HG03469 (cell line): ENCODE results near the gene LAGE3.
A peak's percentile ranks its signal among the peaks of the same experiment; 100 is the strongest.

Source experiments
- ATAC-seq: cut with Tn5 transposase; IDR thresholded peaks from one replicate; pipeline ENCODE4 v1.9.1; 2021; ENCODE audit warnings: mild to moderate bottlenecking, moderate library complexity, moderate number of reproducible peaks; ENCODE audit not compliant: unreplicated experiment

The LAGE3 gene

DNA sequence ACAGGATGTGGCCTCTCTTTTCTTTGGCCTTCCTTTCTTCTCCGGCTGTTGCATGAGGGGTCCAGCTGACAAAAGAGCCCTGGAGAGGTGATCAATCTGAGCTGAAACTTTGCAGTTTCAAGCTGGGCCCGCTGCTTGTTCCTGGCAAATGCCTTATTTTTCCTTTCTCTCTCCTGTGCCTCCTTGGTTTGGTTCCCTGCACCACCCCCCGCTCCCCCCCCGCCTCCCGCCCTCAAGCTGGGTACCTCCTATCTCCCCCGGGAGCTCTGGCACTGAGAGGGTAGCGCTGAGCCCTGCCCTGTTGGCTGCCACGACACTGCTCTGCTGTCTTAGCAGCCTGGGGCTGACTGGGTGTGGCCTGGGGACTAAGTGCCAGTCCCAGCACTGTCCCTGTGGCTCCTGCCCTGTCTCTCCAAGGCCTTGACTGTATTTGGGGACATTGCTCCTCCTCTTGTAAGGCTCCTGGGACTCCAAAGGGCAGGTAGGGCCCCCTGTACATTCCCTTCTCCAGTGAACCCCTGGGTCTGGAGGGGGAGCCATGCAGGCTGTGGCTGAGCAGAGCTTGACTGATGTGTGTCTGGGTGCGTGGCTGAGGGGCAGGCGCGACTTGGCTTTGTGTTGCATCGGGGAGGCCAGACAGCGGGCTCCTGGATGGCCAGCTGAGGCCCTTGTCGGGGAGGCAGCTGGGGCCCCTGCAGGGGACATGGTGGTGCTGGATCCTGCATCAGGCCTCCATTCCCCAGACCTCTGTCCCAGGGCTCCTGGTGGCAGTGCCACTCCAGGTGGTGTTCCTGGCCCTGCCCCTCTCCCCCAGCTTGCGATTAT, 19.9 kb downstream of the LAGE3 start:
- ATAC-seq = no peak

DNA sequence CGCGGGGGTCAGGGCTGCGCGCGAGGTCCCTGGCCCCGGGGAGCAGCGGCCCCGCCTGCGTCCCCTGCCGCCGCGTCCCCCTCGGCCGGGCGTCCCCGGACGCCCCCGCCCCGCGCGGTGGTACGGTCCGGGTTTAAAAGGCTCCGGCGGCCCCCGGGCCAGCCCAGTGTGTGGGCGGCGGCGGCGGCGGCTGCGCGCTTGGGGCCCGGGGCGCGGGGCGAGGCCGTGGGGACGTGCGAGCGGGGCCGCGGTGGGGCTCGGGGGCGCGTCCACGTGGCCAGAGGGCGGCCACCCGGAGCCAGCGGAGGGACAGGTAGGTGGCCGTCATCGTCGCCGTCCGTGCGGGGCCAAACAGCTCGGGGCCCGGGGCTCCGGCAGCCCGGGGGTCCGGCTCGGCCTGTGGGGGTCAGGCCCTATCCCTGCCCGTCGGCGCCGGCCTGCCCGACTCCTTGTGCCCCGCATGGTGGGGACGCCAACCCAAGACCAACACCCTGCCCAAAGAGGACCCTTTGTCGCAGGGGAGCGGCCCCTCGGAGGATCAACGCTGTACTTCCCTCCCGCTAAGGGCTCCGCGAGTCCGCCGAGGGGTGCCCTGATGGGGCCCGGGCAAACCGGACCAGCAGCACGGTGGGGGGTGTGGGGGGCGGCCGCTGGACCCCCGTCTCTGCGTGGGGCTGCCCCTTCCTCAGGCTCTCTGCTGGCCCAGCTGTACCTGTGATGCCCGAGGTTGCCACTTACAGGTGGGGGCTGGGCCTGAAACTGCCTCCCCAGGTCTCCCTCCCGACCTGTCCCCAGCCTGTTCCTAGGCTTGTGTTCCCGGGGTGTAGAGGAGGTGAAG, 20.7 kb downstream of the LAGE3 start, which contains the start of gene PLXNA3:
TSS of gene PLXNA3 (plus strand) at position 166 of the 838 bp plus-strand sequence. CDS start 1,903 bp downstream, outside the sequence.
- ATAC-seq = peak; percentile 35

DNA sequence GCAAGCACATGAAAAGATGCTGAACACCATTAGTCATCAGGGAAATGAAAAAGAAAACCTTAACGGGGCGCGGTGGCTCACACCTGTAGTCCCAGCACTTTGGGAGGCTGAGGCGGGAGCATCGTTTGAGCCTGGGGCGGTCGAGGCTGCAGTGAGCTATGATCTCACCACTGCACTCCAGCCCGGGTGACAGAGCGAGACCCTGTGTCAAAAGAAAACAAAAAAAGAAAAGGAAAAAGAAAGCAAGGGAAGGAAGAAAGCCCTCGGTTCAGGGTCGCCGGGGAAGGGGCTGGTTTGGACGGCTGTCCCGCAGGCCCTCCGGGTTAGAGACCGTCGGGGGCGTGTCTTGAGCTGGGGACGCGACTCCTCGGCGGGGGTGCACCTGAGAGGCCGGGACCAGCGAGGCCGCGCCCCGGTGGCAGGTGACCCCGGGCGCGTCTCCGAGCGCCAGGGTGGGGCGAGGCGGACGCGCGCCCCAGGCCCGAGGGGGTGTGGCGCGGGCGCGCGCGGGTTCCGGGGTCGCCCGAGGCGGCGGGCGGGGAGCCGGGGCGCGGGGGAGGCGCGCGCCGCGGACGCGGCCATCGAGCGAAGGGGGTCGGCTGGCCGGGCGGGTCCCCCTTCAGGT, 21.5 kb downstream of the LAGE3 start:
- ATAC-seq = peak; percentile 47

DNA sequence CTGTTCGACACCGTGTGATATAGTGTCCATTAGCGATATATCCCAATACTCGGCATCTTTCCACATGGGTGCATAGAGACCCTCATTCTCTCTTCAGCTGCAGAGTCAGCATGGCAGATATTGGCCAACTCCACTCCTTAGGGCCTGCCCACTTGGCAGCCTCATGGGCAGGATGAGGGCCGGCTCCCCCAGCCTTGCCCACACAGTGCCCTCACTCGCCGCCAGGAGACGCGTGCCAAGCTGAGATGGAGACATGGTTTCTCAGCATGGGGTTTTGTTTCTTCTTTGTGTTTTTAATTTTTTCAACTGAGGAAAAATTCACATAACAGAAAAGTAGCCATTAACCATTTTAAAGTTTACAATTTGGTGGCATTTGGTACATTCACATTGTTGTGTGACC, 26.3 kb downstream of the LAGE3 start:
- ATAC-seq = no peak

DNA sequence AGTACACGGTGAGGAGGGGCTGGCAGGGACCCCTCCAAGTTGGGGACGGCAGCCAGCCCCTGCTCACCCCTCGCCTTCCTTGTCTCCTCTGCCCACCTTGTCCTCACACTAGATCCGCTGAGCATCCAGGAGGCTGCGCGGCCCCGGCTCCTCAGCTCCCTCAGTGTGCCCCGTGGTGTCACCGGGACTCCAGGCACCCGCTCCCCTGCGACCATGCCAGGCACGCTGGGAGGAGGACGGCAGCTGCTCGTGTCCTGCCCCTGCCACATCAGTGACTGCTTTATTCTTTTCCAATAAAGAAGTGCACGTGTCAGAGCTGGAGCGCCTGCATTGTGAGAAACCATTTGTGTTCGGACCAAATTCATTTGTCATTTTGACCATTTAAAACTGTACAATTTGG, 28.8 kb downstream of the LAGE3 start:
- no peak for ATAC-seq

DNA sequence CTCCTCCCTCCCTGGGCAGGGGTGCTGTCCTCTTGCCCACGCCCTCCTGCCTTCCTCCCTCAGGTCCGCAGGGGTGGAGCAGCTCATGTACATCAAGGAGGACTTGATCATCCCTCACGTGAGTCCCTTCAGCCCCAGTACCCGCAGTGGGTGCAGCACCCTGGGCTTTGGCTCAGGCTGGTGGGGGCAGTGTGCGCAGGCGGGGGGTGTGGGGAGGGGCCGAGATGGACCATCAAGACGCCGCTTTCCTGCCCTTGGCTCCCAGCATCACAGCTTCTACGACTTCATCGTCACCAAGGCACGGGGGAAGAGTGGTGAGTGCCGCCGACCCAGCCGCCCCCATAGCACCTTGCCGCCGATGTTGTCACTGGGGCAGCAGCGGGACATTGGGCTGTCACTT, 29.5 kb downstream of the LAGE3 start:
- ATAC-seq = no peak

DNA sequence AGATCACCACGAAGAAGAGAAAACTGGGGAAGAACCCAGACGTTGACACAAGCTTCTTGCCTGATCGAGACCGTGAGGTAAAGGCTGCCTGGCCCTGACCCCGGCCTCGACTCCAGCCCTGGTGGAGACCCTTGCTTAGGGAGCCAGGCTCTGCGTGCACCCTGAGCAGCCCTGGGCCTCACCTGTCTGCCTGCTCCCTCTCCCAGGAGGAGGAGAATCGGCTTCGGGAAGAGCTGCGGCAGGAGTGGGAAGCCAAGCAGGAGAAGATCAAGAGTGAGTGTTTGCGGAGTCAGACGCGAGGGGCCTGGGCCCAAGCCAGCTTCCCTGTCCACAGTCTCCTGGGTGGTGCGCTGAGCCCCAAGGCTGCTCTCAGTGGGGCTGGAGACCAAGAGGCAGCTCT, 30.6 kb downstream of the LAGE3 start:
- no peak for ATAC-seq

DNA sequence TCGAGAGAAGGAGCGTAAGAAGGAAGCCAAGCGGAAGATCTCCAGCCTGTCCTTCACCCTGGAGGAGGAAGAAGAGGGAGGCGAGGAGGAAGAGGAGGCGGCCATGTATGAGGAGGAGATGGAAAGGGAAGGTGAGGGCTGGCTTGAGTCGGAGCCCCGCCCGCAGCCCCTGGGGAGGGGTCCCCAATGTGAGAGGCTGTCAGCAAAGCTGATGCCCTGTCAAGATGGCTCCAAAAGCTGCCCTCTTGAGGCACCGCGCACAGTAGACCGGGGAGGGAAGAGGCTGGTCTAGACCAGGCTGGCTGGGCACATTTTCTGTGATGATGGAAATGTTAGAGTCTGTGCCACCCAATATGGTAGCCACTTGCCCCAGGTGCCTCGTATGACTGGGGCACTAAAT, 32.7 kb downstream of the LAGE3 start:
- ATAC-seq = no peak

DNA sequence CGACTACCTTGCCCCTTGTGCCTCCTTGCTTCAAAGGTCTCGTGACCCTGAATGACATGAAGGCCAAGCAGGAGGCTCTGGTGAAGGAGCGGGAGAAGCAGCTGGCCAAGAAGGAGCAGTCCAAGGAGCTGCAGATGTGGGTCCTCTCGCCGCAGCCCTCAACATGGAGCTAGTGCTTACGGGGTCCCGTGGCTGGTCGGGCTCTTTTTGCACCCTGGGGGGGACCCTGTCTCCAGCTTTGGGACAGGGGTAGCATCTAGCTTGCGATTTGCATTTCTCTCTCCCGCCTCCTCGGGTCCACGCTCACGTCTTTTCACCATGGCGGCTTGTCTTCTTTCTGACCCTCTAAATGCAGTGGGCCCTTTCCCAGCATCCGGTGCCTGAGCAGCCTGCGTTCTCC, 33.3 kb downstream of the LAGE3 start:
- no peak for ATAC-seq

DNA sequence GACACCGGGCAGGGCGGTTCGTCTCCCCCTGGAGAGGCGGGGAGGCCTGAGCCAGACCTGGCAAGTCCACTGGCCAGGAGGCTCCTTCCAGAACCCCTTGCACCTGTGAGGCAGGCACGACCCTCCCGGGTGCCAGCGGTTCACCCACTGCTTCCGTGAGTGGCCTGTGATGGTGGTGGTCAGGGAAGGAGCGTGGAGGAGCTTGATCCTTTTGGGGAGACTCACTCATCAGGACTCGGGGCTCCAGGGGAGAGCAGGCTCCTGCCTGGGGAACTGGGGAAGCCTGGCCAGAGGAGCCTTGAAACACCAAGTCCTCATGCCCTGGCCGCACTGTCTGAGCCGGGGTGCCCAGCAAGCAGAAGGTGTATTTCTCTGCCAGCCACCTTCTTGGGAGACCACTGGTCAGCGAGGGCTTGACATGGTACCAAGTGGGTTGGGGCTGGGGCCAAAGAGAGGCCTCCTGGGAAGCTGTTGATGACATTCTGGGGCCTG, 34.3 kb downstream of the LAGE3 start:
- no peak for ATAC-seq

DNA sequence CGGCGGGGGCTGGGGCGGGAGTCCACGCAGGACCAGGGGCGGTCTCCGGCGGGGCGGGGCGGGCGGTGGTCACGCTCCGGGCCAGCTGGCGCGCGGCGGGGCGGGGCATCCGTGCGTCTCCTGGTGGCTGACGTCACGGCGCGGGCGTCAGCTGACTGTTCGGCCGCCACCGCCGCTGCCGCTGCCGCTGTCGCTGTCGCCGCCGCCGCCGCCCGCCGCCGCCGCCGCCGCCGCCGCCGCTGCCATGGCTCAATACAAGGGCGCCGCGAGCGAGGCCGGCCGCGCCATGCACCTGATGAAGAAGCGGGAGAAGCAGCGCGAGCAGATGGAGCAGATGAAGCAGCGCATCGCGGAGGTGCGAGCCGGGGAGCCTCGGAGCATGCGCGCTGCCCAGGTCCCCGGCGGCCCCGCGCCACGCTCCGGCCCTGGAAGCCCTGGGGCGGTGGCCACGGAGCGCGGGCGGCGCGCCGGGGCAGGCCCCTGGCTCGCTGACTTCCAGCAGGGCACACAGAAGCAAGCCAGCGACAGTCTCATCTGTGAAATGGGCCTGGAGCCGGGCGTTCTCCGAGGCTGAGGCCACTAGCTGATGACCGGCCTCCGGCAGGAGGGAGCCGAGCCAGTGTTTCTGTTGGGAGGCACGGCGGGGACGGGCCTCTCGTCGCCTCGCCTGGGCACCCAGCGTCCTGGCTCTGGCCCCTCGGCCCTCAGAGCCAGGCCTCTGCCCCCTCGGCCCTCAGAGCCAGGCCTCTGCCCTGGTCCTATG, 34.9 kb downstream of the LAGE3 start, which contains the start of gene FAM50A:
TSS of gene FAM50A (plus strand) at position 150 of the 763 bp plus-strand sequence. CDS start at position 245, 95 bp downstream.
- ATAC-seq = no peak

DNA sequence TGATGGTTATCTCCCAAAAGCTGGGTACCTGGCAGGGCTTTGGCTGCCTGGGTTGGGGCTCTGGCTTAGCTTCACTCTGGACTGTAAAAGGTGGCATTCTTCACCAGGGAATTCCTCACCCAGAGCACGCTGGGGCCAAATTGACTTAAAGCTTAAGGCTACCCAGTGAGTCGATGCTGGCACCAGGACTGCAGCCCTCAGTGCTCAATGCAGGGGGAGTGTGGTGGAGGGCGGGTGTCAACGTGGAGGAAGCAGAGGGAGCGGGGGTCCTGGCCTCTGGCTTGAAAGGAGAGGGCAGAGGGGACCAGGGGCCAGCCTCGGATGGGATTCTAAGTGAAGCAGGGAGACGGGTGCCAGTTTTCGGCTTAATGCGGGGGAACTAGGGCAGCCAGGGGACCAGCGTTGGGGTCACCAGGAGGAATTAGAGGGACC, 35.6 kb downstream of the LAGE3 start:
- no peak for ATAC-seq

DNA sequence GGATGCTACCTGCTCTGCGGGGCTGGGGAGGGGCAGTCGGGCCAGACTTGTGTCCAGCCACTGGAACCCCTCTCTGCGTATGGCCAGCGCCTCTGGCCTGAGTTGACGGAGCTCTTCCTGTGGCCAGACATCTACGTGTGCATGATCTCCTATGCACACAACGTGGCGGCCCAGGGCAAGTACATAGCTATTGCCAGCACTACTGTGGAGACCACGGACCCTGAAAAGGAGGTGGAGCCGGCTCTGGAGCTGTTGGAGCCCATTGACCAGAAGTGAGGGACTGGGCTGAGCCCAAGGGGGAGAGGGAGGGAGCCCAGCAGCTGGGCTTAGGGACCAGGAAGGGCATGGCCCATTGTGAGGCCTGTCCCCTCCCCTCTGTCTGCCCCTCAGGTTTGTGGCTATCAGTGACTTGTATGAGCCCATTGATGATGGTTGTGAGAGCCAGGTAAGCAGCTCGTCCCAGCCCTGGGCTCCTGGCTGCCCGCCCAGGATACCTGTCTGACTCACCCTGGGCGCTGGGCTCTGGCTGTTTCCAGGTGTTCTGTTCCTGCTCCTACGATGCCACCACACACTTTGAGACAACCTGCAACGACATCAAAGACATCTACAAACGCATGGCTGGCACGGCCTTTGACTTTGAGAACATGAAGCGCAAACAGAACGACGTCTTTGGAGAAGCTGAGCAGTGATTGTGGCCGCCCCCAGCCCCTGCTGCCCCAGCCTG, 36.9 kb downstream of the LAGE3 start:
- ATAC-seq = no peak

DNA sequence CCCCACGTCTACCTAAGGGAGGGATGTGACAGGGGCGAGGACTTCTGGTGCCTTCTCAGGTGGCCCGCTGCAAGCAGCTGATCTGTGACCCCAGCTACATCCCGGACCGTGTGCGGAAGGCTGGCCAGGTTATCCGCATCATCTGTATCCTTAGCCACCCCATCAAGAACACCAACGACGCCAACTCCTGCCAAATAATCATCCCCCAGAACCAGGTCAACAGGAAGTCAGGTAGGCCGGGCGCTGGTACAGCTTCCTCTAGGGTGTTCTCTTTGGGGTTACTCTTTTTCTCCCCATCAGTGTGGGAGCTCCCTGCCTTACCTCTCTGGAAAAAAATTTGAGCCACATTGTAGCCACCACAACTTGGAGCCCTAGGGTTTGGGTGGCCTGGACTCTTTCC, 37.5 kb downstream of the LAGE3 start:
- ATAC-seq = no peak

DNA sequence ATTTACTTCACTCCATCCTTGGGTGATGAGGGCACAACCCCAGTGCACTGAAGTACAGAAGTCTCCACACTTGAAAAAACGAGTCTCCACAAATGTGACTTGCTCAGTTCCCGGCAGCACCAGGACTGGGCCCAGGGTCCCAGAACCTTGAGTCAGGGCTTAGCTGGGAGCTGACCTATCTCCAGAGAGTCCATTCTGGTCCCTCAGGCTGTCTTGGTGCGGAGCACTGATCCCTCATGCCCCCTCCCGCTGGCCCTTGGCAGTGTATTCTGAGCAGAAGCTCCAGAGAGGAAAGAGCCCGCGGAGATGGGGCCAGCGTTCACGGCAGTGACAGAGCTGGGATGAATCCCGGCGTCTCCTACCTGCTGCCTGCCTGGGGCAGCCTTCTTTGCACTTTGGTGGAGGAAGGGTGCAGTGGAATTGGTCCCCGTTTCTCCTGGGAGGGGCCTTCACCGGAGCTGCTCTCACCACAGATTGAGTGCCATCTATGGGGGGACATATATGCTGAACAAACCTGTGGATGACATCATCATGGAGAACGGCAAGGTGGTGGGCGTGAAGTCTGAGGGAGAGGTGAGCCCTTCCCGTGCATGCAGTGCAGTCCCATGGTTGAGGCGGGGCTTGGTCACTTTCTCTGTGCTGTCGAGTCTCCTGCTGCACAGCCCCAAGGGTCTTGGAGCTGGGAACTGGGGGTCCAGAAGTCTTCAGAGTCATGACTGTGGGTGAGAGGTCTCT, 38.3 kb downstream of the LAGE3 start:
- ATAC-seq = no peak

DNA sequence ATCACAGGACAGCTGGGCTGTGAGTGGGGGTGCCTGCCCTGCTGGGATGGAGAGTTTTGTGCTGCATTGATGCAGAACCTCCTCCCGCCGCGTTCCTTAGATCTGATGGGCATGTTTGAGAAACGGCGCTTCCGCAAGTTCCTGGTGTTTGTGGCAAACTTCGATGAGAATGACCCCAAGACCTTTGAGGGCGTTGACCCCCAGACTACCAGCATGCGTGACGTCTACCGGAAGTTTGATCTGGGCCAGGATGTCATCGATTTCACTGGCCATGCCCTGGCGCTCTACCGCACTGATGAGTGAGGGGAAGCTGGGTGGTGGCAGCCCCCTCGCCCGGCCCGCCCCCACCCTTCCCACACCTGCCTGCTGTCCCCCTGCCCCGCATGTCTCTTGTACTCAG, 39.2 kb downstream of the LAGE3 start:
- ATAC-seq = no peak

DNA sequence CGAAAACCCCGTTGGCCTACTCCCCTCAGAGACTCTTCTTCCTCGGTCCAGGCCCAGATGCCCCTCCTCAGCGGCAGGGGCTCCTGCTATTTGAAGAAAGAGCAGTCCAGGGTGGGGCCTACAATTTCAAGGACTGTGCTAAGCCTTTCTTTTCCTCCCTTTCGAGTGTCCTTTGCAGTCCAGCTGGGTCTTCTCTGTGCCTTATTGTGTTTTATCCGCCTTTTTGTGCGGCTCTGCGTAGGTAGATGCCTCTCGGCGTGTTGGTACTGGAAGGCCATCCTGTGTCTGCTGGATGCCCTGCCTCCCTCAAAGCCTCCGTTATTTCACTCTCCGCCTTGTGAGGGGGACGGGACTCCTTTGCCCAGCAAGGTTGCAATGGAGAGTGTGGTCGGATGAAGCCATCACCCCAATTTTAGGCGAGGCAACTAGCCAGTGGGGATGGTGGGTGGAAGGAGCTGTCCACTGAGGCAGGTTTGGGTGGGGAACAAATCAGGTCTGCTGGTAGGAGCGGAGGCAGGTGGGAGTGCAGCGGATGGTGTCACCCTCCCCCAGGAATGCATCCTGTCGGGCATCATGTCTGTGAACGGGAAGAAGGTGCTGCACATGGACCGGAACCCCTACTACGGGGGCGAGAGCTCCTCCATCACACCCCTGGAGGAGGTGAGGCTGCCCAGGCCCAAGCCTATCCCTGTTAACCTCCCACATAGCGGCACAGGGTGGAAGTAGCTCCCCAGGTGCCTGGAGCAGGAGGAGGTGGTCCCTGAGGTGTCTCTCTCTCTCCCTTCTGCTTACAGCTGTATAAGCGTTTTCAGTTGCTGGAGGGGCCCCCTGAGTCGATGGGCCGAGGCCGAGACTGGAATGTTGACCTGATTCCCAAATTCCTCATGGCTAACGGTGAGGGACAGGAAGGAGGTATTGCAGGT, 40.8 kb downstream of the LAGE3 start:
- no peak for ATAC-seq
